KMS-11 (cell line): Measurements from ENCODE around the gene TMEM30A.

ENCODE experiments used
- H2AFZ ChIP-seq: fragments of 200-600 bp; sonication (generic); 2 replicates; pipeline ENCODE4 v1.6.1; 2016; ENCODE audit warnings: antibody characterized with exemption, mixed run types, low read depth
- H3K27ac ChIP-seq: fragments of 200-600 bp; sonication (generic); 2 replicates; pipeline ENCODE4 v1.6.1; 2016; ENCODE audit warnings: mild to moderate bottlenecking, mixed run types
- H3K27me3 ChIP-seq: fragments of 200-600 bp; sonication (generic); 2 replicates; pipeline ENCODE4 v1.6.1; 2017; ENCODE audit warnings: mild to moderate bottlenecking, low read depth, mixed run types, moderate library complexity; ENCODE audit not compliant: insufficient read depth
- H3K36me3 ChIP-seq: fragments of 200-600 bp; sonication (generic); 2 replicates; pipeline ENCODE4 v1.6.1; 2017; ENCODE audit warnings: mild to moderate bottlenecking, mixed run types; ENCODE audit not compliant: insufficient read depth
- H3K4me1 ChIP-seq: fragments of 200-600 bp; sonication (generic); 2 replicates; pipeline ENCODE4 v1.6.1; 2016; ENCODE audit warnings: mild to moderate bottlenecking, low read depth, mixed run types; ENCODE audit not compliant: poor library complexity, severe bottlenecking
- H3K4me2 ChIP-seq: fragments of 200-600 bp; sonication (generic); 2 replicates; pipeline ENCODE4 v1.7.0; 2016; ENCODE audit warnings: mild to moderate bottlenecking, mixed run types
- H3K4me3 ChIP-seq: fragments of 200-600 bp; sonication (generic); IDR thresholded peaks from 2 replicates; pipeline ENCODE4 v1.6.1; 2017; ENCODE audit warnings: low read depth, low read length, mixed read lengths; ENCODE audit not compliant: insufficient read depth
- H3K79me2 ChIP-seq: fragments of 200-600 bp; sonication (generic); 2 replicates; pipeline ENCODE4 v1.6.1; 2016; ENCODE audit warnings: low read depth, mixed run types; ENCODE audit not compliant: insufficient read depth
- H3K9ac ChIP-seq: fragments of 200-600 bp; sonication (generic); 2 replicates; pipeline ENCODE4 v1.6.1; 2016; ENCODE audit warnings: mild to moderate bottlenecking, mixed run types
- H4K20me1 ChIP-seq: fragments of 200-600 bp; sonication (generic); 2 replicates; pipeline ENCODE4 v1.6.1; 2016; ENCODE audit warnings: mild to moderate bottlenecking, mixed run types; ENCODE audit not compliant: insufficient read depth
- CTCF ChIP-seq: fragments of 200-600 bp; sonication (generic); conservative IDR thresholded peaks from 2 replicates; pipeline ENCODE4 v1.6.1; 2017; ENCODE audit warnings: low read depth, mild to moderate bottlenecking, antibody characterized with exemption, low read length, moderate library complexity, mixed read lengths

The TMEM30A gene

DNA sequence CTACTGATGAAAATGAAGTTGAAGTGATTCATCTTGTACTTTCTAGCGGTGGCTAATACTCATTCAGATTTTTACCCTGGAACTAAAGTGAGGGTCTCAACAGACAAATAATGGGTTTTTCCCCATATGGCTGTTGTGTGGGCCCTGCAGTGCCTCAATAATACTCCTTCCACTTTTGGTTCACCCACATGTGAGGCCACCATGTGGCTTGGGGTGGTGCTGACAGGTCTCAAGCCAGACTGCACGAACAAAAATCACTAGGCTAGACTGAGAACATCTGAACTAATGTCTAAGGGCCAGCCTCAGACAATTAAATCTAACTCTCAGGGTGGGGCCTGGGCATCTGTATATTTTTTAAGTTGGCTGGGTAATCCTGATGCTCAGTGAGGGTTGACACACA, 70.9 kb downstream of the TMEM30A start:
- TF ChIP-seq CTCF = no peak
- Histone ChIP-seq H4K20me1 (no peaks in the 10 kb centered on the region), H3K36me3 (no peaks in the 10 kb centered on the region), H2AFZ (no peak overlapping the region), H3K4me2 (no peak overlapping the region), H3K9ac (no peak overlapping the region), H3K27ac (no peak overlapping the region), H3K79me2 (no peaks in the 10 kb centered on the region), H3K27me3 (no peaks in the 10 kb centered on the region), H3K4me1 (no peaks in the 10 kb centered on the region), H3K4me3 (no peak overlapping the region)

GRCh38 chr6:75213112-75213511, 71.5 kb downstream of the TMEM30A start:
- no peak for TF ChIP-seq CTCF
- H3K4me2 ChIP-seq = no peak overlapping the region
- no peak overlapping the region for H3K4me3 ChIP-seq
- H3K27me3 ChIP-seq = no peaks in the 10 kb centered on the region
- no peaks in the 10 kb centered on the region for H3K79me2 ChIP-seq
- no peaks in the 10 kb centered on the region for H4K20me1 ChIP-seq
- H3K36me3 ChIP-seq = no peaks in the 10 kb centered on the region
- H3K4me1 ChIP-seq = no peaks in the 10 kb centered on the region
- no peak overlapping the region for H3K9ac ChIP-seq
- no peak overlapping the region for H2AFZ ChIP-seq
- no peak overlapping the region for H3K27ac ChIP-seq

- H3K27me3 ChIP-seq = no peaks in the 10 kb centered on the region
- no peak overlapping the region for H3K27ac ChIP-seq
- no peak overlapping the region for H3K4me3 ChIP-seq
- no peaks in the 10 kb centered on the region for H3K4me1 ChIP-seq
- H3K4me2 ChIP-seq = no peak overlapping the region
- TF ChIP-seq CTCF = no peak
- H3K79me2 ChIP-seq = no peaks in the 10 kb centered on the region
- no peak overlapping the region for H2AFZ ChIP-seq
- H4K20me1 ChIP-seq = no peaks in the 10 kb centered on the region
- no peak overlapping the region for H3K9ac ChIP-seq
- H3K36me3 ChIP-seq = no peaks in the 10 kb centered on the region
Measured at GRCh38 chr6:75211920-75212590, 72.5 kb downstream of the TMEM30A start.

DNA sequence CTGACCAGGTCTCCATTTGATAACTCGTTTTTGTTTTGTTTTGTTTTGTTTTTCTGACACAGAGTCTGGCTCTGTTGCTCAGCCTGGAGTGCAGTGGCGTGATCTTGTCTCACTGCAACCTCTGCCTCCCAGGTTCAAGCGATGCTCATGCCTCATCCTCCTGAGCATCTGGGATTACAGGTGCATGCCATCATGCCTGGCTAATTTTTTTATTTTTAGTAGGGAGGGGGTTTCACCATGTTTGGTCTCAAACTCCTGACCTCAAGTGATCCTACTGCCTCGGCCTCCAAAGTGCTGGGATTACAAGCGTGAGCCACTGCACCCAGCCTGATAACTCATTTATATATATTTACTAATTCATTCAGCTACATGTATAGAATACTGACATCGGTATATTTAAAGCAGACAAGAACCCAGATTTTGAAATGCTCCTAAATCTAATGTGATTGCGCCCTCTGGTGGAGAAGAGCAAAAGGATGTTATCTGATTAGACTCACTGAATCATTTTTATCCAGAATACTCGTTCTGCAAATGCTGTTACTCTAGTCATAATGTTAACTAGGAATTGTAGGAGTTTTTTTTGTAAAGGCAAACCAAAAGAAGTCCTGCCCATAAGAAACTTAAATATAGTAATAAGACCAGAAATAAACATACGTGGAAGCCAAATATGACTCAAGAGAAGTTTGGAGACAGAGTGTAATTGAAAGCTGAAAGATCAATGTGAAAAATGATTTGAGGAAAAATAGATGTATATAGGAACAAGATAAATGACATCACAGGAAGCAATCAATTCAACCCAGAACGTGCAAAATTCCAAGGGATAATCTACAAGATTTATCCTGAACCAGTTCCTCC, 73.5 kb downstream of the TMEM30A start:
- H4K20me1 ChIP-seq = no peaks in the 10 kb centered on the region
- no peaks in the 10 kb centered on the region for H3K4me1 ChIP-seq
- H3K4me2 ChIP-seq = no peak overlapping the region
- TF ChIP-seq CTCF = peak; percentile 72
- H3K27me3 ChIP-seq = no peaks in the 10 kb centered on the region
- no peak overlapping the region for H3K9ac ChIP-seq
- no peak overlapping the region for H3K27ac ChIP-seq
- H3K4me3 ChIP-seq = no peak overlapping the region
- no peaks in the 10 kb centered on the region for H3K79me2 ChIP-seq
- H3K36me3 ChIP-seq = no peaks in the 10 kb centered on the region
- H2AFZ ChIP-seq = no peak overlapping the region
